Activated CD8-positive, alpha-beta memory T cell treated with anti-CD3 and anti-CD28 coated beads for 48 hours (primary cell): ENCODE results near the gene OR2V1.
A peak's percentile ranks its signal among the peaks of the same experiment; 100 is the strongest.
"Not testable (repeated sequence)": the region's sequence is repeated elsewhere in the genome, so short reads cannot be mapped to it uniquely, and the experiment has no call there.

Experiments
- DNase-seq, 3 experiments: peaks; one replicate each; pipeline ENCODE4 v3.0.0-alpha.2; 2020; ENCODE audit warnings: low read depth in 2 of 3, low spot score in 2 of 3

OR2V1 gene, protein sequence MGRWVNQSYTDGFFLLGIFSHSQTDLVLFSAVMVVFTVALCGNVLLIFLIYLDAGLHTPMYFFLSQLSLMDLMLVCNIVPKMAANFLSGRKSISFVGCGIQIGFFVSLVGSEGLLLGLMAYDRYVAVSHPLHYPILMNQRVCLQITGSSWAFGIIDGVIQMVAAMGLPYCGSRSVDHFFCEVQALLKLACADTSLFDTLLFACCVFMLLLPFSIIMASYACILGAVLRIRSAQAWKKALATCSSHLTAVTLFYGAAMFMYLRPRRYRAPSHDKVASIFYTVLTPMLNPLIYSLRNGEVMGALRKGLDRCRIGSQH

DNA sequence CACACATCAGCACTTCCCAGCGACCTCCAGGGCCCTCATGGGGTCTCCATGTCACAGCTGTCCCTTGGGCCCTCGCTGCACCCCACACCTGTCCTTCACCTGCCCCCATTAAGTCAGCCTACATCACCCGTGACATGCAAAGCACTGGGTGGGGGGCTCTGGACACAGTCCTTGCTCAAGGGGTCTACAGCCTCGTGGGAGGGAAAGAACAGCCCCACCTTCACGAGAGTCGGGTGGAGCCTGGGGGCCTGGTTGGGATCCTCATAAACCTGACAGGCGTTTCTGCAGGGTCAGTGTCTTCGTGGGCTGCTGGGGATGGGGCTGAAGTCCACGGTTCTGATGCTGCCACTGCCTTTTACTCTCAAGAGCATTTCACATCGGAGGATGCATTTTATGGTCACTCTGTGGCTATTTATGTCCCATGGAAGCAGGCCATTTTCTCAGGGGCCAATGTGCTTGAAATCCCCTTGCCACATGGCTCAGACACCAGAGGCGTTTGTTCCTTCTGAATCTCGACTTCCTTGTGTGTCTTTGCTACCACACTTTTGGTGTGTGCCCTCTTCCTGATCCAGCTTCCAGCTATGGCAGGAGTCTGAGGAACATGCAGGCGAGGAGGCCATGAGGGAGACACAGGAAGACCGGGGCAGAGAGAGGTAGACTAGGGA is at the start of gene OR2V1:
Gene OR2V1, minus strand, starts transcription at position 338 of the 665 bp plus-strand sequence. CDS start 5,865 bp downstream, outside the sequence.
- no peak for DNase-seq

DNA sequence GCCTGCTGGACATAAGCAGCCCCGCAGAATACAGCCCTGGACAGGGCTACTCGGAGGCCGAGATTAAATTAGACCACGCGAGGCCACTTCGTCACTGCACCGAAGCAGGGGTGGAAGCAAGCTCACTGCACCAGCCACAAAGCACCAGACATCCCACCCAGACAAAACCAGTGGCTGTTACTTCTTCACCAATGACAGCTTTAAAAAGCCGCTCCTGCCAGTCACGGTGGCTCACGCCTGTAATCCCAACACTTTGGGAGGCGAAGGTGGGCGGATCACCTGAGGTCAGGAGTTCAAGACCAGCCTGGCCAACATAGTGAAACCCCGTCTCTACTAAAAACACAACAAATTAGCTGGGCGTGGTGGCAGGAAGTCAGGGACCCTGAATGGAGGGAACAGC is 46.6 kb upstream of the OR2V1 start:
- not testable (repeated sequence) for DNase-seq

DNA sequence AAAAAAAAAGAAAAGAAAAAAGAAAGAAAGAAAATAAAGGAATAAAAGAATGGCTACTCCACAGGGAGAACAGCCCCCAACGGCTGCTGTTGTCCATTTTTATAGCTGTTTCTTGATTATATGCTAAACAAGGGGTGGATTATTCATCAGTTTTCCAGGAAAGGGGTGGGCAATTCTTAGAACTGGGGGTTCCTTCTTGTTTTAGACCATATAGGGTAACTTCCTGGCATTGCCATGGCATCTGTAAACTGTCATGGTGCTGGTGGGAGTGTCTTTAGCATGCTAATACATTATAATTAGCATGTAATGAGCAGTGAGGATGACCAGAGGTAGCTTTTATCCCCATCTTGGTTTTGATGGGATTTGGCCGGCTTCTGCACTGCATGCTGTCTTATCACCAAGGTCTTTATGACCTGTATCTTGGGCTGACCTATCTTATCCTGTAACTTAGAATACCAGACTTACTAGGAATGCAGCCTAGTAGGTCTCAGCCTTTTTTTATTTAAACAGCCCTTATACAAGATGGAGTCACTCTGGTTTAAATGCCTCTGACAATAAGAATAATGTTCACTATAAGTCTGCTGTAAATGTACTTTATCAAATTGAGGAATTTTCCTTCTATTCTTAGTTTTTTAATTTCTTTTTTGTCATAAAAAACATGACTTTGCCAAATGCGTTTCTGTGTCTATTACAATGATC is 45.4 kb upstream of the OR2V1 start:
- DNase-seq: no peak

DNA sequence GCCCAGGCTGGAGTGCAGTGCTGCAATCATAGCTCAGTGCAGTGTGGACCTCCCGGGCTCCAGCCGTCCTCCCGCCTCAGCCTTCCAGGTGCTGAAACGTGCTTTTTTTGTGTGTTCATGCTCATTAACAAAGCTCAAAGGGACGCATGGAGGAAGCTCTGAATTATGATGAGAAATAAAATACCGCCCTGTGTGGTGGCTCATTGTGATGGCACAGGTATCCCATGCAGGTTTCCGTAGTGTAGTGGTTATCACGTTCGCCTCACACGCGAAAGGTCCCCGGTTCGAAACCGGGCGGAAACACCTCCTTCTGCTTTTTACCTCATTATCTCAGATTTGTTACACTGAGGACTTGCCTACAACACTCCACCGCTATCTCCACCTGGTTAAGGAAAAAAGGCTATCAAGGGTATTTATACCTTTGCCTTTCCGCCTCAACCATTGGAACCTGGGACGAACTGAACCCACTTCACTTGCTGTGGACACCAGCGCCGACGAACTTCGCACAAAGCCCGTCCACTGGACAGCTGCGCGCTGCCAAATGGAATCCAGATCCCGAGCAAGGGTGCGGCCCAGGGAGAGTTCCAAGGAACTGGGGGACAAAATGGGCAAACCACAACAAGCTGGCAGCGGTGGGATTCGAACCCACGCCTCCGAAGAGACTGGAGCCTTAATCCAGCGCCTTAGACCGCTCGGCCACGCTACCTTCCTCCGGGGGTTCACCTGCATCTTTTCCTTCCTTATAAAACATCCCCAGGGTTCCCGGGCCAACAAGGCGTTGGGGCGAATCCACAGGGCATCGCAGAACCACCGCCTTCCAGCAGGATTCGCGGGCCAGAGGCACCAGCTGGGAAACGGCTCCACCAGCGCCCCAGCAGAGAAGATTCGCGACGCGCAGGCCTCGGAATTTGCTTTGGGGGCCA is 42.7 kb upstream of the OR2V1 start:
- DNase-seq: peak; percentile 56 to 85 (median 76)

DNA sequence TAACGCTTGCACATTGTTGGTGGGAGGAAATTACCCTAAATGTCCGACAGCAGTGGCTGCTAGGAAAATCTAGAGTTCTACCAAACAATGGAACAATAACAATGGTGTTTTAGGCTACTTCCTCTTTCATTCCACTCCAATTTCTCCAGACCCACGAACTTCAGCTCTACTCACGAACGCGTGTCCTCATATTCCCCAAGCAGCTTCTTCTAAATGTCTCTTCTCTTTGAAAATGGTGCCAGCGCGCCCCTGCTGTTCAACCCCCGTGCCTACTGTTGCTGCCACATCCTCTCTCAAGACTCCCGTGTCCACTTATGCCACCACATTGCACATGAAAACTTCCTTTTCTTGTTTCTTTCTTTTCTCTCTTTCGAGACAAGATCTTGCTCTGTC is 42.1 kb upstream of the OR2V1 start:
- peak in 2 of 3 experiments; percentile 51 to 66 for DNase-seq

DNA sequence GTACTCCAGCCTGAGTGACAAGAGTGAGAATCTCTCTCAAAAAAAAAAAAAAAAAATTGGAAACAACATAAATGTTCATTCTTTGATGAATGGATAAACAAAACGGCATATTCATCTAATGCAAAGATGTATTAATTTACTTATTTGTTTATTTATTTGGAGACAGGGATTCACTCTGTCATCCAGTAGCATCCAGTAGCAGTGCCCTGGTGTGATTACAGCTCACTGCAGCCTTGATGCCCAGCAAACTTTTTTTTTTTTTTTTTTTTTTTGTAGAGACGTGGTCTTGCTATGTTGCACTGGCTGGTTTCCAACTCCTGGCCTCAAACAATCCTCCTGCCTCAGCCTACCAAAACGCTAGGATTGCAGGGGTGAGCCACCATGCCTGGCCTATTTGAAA is 40.8 kb upstream of the OR2V1 start:
- DNase-seq: no peak

DNA sequence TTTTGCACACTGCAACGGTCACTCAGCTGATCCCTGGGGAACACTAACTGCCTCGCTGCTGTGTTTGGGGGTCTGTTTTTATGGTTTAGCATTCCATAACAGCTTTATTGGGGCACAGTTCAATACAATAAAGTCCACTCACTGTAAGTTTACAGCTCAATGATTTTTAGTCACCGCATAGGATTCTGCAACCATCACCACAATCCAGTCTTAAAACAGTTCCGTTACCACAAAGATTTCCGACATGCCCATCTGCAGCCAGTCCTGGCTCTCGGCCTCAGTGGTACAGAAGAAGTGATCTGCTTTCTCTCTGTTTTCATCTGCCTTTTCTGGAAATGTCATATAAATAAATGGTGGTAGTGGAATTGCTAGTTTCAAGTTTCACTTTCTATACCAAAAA is 40.0 kb upstream of the OR2V1 start:
- DNase-seq: no peak

DNA sequence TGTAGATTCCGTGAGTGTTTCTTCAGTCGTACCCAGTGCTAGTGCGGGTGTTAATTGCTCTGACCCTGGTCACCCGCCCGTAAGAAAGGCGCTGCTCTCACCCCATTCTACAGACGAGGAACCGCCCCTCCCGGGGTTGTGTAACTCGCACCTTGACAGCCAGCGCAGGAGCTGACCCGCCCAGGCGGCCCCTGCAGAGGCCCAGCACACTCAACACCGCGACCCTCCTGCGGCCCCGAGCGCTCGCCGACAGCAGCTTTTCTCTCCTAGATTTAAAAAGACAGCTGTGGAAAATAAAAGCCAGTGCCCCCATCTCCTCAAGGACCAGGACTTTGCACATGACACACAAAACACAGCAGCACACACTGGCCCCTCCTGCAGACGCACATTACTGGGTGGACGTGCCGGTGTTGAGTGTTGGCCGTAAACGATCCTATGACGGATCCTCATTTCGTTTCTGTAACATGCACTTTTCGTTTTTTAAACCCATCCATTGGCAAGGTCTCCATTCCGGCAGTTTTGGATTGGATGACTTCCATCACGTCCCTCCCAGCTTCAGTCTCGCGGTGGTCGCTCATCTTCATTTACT is 39.4 kb upstream of the OR2V1 start:
- DNase-seq: no peak

DNA sequence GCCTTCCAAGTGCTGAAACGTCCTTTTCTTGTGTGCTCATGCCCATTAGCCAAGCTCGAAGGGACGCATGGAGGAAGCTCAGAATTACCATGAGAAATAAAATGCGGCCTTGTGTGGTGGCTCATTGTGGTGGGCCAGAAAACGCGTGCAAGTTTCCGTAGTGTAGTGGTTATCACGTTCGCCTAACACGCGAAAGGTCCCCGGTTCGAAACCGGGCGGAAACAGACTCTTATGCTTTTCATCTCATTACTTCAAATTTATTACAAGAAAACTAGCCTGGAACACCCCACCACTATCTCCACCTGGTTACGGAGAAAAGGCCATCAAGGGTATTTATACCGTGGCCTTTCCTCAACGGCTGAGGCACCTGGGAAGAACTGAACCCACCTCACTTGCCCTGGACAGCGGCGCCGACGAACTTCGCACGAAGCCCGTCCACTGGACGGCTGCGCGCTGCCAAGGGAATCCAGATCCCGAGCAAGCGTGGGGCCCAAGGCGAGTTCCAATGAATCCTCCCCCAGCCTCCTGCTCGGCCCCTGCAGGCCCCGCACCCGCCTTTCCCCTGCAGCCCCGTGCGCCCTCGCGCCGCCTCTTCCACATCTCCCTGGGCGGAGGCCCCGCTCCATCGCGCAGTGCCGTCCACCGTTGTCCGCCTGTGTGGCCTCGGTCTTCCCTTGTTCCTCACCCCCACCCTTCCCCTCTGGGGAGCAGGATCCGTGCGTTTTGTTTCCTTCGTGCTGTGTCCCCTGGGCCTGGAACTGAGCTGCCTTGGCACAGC is 38.7 kb upstream of the OR2V1 start:
- DNase-seq: peak; percentile 80 to 99 (median 99)

DNA sequence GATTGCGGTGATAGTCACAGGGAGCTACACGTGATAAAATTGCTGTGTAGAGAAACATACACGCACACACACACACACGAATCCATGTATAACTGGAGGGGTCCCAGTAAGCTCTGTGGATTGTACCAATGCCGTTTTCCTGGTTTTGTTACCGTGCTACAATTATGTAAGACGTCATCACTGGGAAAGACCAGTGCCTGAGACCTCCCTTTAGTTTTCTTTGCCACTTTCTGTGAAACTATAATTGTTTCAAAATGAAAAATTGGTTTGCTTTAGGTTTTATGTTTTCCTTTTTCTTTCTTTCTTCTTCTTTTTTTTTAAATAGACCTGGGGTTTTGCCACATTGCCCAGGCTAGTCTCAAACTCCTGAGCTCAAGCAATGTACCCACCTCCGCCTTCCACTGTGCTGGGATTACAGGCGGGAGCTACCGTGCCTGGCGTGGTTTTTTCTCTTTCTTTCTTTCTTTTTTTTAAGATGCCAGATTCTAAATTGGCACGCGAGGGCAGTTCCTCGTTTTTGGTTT is 37.7 kb upstream of the OR2V1 start:
- DNase-seq: no peak

DNA sequence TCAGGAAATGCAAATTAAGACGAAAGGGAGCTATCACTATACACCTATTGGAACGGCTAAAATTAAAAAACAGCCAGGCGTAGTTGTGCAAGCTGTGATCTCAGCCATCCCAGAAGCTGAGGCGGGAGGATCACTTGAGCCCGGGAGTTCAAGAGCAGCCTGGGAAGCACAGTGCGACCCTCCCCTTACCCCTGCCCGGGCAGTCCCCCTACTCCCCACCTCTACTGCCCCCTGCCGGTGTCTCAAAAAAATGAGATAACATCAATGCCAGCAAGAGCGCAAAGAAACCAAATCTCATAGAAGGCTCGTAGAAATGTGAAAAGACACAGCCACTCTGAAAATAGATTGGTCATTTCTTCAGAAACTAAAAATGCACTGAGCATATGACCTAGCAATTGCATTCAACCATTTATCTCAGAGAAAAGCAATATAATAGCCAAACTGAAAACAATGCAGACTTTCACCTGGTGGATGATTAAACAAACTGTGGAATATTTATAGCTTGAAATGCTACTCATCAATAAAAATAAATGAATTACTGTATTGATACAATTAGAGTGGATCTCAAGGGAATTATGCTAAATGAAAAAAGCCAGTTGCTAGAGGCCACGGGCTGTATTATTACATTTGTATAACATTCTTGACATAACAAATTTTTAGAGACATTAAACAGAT is 37.0 kb upstream of the OR2V1 start:
- no peak for DNase-seq

DNA sequence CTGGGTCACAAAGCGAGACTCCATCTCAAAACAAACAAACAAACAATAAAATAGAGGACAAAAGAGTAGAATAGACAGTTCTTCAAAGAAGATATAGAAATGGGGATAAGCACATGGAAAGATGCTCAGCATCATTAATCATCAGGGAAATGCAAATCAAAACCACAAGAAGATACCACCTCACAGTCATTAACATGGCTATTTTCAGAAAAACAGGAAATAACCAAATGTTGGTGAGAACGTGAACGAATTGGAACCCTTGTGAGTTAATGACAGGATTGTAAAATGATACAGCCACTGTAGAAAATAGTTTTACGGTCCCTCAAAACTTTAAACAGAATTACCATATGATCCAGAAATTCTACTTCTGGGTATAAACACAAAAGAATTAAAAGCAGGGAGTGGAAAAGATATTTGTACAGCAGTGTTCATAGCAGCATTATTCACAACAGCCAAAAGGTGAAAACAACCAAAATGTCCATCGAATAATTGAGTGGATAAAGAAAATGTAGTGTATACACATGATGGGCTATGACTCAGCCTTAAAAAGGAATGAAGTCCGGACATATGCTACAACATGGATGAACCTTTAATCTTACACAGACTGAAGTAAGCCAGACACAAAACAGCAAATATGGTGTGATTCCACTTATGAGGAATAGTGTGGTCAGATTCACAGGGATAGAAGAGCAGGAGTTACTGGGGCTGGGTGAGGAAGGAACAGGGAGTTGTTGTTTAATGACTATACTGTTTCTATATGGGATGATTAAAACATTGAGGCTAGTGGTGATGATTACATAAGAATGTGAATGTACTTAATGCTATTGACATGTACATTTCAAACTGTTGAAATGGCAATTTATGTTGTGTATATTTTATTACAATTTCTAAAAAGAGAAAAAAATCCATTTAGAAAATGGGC is 36.1 kb upstream of the OR2V1 start:
- DNase-seq: no peak

DNA sequence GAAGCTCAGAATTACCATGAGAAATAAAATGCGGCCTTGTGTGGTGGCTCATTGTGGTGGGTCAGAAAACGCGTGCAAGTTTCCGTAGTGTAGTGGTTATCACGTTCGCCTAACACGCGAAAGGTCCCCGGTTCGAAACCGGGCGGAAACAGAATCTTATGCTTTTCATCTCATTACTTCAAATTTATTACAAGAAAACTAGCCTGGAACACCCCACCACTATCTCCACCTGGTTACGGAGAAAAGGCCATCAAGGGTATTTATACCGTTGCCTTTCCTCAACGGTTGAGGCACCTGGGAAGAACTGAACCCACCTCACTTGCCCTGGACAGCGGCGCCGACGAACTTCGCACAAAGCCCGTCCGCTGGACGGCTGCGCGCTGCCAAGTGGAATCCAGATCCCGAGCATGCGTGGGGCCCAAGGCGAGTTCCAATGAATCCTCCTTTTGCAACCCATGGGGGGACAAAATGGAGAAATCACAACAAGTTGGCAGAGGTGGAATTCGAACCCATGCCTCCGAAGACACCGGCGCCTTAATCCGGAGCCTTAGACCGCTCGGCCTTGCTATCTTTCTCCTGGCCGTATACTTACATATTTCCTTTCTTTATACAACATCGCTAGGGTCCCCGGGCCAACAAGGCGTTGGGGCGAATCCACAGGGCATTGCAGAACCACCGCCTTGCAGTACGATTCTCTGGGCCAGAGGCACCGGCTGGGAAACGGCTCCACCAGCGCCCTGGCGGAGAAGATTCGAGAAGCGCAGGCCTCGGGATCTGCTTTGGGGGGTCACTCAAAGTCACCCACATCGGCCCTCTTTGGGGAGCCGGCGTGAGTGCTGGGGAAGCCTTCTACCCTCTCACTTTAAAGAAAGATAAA is 33.3 kb upstream of the OR2V1 start:
- DNase-seq: no peak

DNA sequence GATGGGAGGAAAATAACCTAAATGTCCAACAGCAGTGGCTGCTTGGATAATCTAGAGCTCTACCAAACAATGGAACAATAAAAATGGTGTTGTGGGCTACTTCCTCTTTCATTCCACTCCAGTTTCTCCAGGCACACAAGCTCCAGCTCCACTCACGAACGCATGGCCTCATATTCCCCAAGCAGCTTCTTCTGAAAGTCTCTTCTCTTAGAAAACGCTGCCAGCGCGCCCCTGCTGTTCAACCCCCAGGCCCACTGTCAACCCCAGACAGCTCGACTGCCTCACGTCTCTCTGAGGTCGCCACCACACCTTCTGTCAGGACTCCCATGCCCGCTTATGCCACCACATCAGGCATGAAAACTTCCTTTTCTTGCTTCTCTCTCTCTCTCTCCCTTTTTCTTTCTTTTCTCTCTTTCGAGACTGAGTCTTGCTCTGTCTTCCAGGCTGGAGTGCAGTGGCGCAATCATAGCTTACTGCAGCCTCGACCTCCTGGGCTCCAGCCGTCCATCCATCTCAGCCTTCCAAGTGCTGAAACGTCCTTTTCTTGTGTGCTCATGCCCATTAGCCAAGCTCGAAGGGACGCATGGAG is 32.6 kb upstream of the OR2V1 start:
- no peak for DNase-seq

DNA sequence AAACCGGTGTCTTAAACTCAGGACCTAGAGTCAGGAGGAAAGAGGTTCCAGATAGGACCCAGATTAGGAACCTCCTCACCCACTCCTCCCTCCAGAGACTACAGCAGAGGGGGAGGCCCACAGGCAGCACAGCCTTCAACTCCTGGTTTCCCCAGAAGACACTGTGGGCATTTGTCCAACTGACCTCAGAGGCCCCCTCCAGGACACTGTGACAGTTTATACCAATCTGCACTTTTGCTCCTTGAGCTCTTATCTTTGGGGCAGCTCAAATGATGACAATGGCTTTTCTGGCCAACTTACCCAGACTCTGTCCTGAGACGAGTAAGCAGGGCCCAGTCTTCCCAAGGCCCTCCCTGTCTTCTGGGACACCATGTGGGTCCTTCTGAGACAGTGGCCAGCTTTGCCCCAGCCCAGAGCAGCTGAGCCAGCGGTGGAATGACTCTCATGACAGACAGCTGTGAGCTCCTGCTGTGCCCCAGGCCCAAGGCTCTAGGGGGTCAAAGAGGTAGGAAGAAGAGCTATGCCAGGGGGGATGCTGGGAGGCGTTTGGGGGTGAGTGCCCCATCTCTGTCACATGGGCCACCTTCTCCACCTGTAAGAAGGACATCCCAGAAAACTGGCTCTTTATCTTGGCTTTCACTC is 30.7 kb upstream of the OR2V1 start:
- no peak for DNase-seq
